HG03108 (cell line): ENCODE results near the gene PDE9A.

Source experiments
- ATAC-seq: cut with Tn5 transposase; IDR thresholded peaks from one replicate; pipeline ENCODE4 v1.9.1; 2021; ENCODE audit warnings: moderate library complexity; ENCODE audit not compliant: unreplicated experiment

Gene PDE9A

GRCh38 chr21:42641311-42642218 lies 11.9 kb upstream of the PDE9A start:
- ATAC-seq = no peak

- no peak for ATAC-seq
Observed at GRCh38 chr21:42642219-42642745, 11.1 kb upstream of the PDE9A start.

GRCh38 chr21:42644223-42645208 lies 8.9 kb upstream of the PDE9A start:
- ATAC-seq = no peak

- ATAC-seq = no peak
Observed at GRCh38 chr21:42645211-42646075, 8.0 kb upstream of the PDE9A start.

GRCh38 chr21:42646076-42646825 lies 7.2 kb upstream of the PDE9A start:
- ATAC-seq = no peak

- no peak for ATAC-seq
Observed at GRCh38 chr21:42646836-42647235, 6.6 kb upstream of the PDE9A start.

- no peak for ATAC-seq
Observed at GRCh38 chr21:42648606-42649005, 4.8 kb upstream of the PDE9A start.

GRCh38 chr21:42649122-42650032 lies 4.0 kb upstream of the PDE9A start:
- ATAC-seq = no peak

- ATAC-seq = no peak
Observed at GRCh38 chr21:42650033-42650370, 3.4 kb upstream of the PDE9A start.

GRCh38 chr21:42650441-42651421 lies 2.7 kb upstream of the PDE9A start:
- ATAC-seq = no peak

- no peak for ATAC-seq
Observed at GRCh38 chr21:42651515-42652401, 1.7 kb upstream of the PDE9A start.

GRCh38 chr21:42652527-42653230 lies 742 bp upstream of the PDE9A start:
- no peak for ATAC-seq

- ATAC-seq = no peak
Observed at GRCh38 chr21:42654179-42654912, 925 bp downstream of the PDE9A start.

GRCh38 chr21:42654913-42655795 lies 1.7 kb downstream of the PDE9A start:
- ATAC-seq = no peak
